ENCODE data around the gene FKBP10. TPM values are rescaled to one million over a fixed set of nuclear protein-coding genes. Genes with fewer than 3 reads are reported as not detected.
"Not testable (repeated sequence)": the region's sequence is repeated elsewhere in the genome, so short reads cannot be mapped to it uniquely, and the experiment has no call there.

Gene FKBP10
- total RNA-seq, 2 donors from 2014 or later, result 3.2 TPM

- Mint-ChIP-seq H3K4me1 (ENCODE audit: low read depth) (no peaks in the 10 kb centered on the region), H3K4me3 (no peak overlapping the region), H3K36me3 (ENCODE audit: insufficient read depth in 2 of 2) (peaks cover 0 to under 1% of the 10 kb centered on the region in 2 donors), H3K27me3 (ENCODE audit: low read depth) (no peaks in the 10 kb centered on the region), H3K27ac (no peak overlapping the region), H3K9me3 (no peaks in the 10 kb centered on the region)
- ATAC-seq (replicated peaks in 1 of 2), result no peak
- DNase-seq, result no peak
These were observed 10.8 kb downstream of the FKBP10 start for GRCh38 chr17:41823580-41823979.

- no peaks in the 10 kb centered on the region for H3K27me3 Mint-ChIP-seq (ENCODE audit: low read depth)
- H3K4me1 Mint-ChIP-seq (ENCODE audit: low read depth), result no peaks in the 10 kb centered on the region
- H3K4me3 Mint-ChIP-seq, result no peak overlapping the region
- no peaks in the 10 kb centered on the region for H3K9me3 Mint-ChIP-seq
- H3K27ac Mint-ChIP-seq, result no peak overlapping the region
- ATAC-seq (replicated peaks in 1 of 2) (no peak), DNase-seq (no peak)
- peaks cover 0 to 2% of the 10 kb centered on the region in 2 donors for H3K36me3 Mint-ChIP-seq (ENCODE audit: insufficient read depth in 2 of 2)
These were observed 11.3 kb downstream of the FKBP10 start for GRCh38 chr17:41824086-41824485.

GRCh38 chr17:41825175-41825845 is 12.5 kb downstream of the FKBP10 start:
- H3K36me3 Mint-ChIP-seq (ENCODE audit: insufficient read depth in 2 of 2), result peaks cover 1 to 4% of the 10 kb centered on the region in 2 donors
- ATAC-seq (replicated peaks in 1 of 2) (no peak), DNase-seq (no peak)
- H3K27me3 Mint-ChIP-seq (ENCODE audit: low read depth), result no peaks in the 10 kb centered on the region
- no peaks in the 10 kb centered on the region for H3K4me1 Mint-ChIP-seq (ENCODE audit: low read depth)
- no peaks in the 10 kb centered on the region for H3K9me3 Mint-ChIP-seq
- no peak overlapping the region for H3K27ac Mint-ChIP-seq
- no peak overlapping the region for H3K4me3 Mint-ChIP-seq

- H3K9me3 Mint-ChIP-seq; ATAC-seq (replicated peaks in 1 of 2); H3K27ac Mint-ChIP-seq; DNase-seq; H3K4me3 Mint-ChIP-seq; H3K36me3 Mint-ChIP-seq (ENCODE audit: insufficient read depth in 2 of 2); H3K27me3 Mint-ChIP-seq (ENCODE audit: low read depth); H3K4me1 Mint-ChIP-seq (ENCODE audit: low read depth): not testable (repeated sequence)
These were observed 17.2 kb downstream of the FKBP10 start for GRCh38 chr17:41829961-41830360.

GRCh38 chr17:41835214-41835799 is 22.5 kb downstream of the FKBP10 start:
- ATAC-seq (replicated peaks in 1 of 2), result no peak
- H3K9me3 Mint-ChIP-seq, result no peaks in the 10 kb centered on the region
- H3K4me3 Mint-ChIP-seq, result peak overlapping the region; percentile 81 to 86
- no peak for DNase-seq
- peaks cover 10% of the 10 kb centered on the region for H3K27me3 Mint-ChIP-seq (ENCODE audit: low read depth)
- peaks cover 0 to 1% of the 10 kb centered on the region in 2 donors for H3K36me3 Mint-ChIP-seq (ENCODE audit: insufficient read depth in 2 of 2)
- peaks cover 18% of the 10 kb centered on the region for H3K4me1 Mint-ChIP-seq (ENCODE audit: low read depth)
- no peak overlapping the region for H3K27ac Mint-ChIP-seq

- Mint-ChIP-seq H3K4me1 (ENCODE audit: low read depth) (peaks cover 18% of the 10 kb centered on the region), H3K9me3 (no peaks in the 10 kb centered on the region), H3K27me3 (ENCODE audit: low read depth) (peaks cover 10% of the 10 kb centered on the region), H3K4me3 (peak within 1 kb of the TSS; percentile 81 to 86), H3K27ac (no peak within 1 kb of the TSS), H3K36me3 (ENCODE audit: insufficient read depth in 2 of 2) (peaks cover 0 to 1% of the 10 kb centered on the region in 2 donors)
- peak; percentile 88 to 93 for ATAC-seq (replicated peaks in 1 of 2)
- DNase-seq, result peak; percentile 68 to 69
These were observed 23.2 kb downstream of the FKBP10 start, which contains the start of gene NT5C3B for GRCh38 chr17:41835800-41836549. NT5C3B (minus strand) TSS chr17:41836232; CDS start chr17:41836193, 39 bp downstream.

GRCh38 chr17:41836550-41837196 is 23.9 kb downstream of the FKBP10 start:
- Mint-ChIP-seq H3K36me3 (ENCODE audit: insufficient read depth in 2 of 2) (peaks cover 0 to 1% of the 10 kb centered on the region in 2 donors), H3K27me3 (ENCODE audit: low read depth) (peaks cover 10% of the 10 kb centered on the region), H3K9me3 (no peaks in the 10 kb centered on the region), H3K4me3 (peak overlapping the region; percentile 81 to 86), H3K27ac (no peak overlapping the region), H3K4me1 (ENCODE audit: low read depth) (peaks cover 18% of the 10 kb centered on the region)
- ATAC-seq (replicated peaks in 1 of 2) (no peak), DNase-seq (no peak)

- DNase-seq (no peak), ATAC-seq (replicated peaks in 1 of 2) (no peak)
- peaks cover 18% of the 10 kb centered on the region for H3K4me1 Mint-ChIP-seq (ENCODE audit: low read depth)
- H3K36me3 Mint-ChIP-seq (ENCODE audit: insufficient read depth in 2 of 2), result no peaks in the 10 kb centered on the region
- peaks cover 10% of the 10 kb centered on the region for H3K27me3 Mint-ChIP-seq (ENCODE audit: low read depth)
- no peaks in the 10 kb centered on the region for H3K9me3 Mint-ChIP-seq
- H3K4me3 Mint-ChIP-seq, result peak within 1 kb of the TSS; percentile 81 to 86
- H3K27ac Mint-ChIP-seq, result no peak within 1 kb of the TSS
These were observed 25.1 kb downstream of the FKBP10 start, which contains the start of gene KLHL10 for GRCh38 chr17:41837761-41838538. KLHL10 (plus strand) TSS chr17:41837825; CDS start chr17:41837933, 108 bp downstream.

GRCh38 chr17:41839448-41839847 is 26.6 kb downstream of the FKBP10 start:
- Mint-ChIP-seq H3K4me1 (ENCODE audit: low read depth) (peaks cover 17% of the 10 kb centered on the region), H3K27me3 (ENCODE audit: low read depth) (peaks cover 10% of the 10 kb centered on the region)
- ATAC-seq (replicated peaks in 1 of 2); H3K27ac Mint-ChIP-seq; DNase-seq; H3K36me3 Mint-ChIP-seq (ENCODE audit: insufficient read depth in 2 of 2); H3K4me3 Mint-ChIP-seq; H3K9me3 Mint-ChIP-seq: not testable (repeated sequence)

GRCh38 chr17:41840781-41841180 is 28.0 kb downstream of the FKBP10 start:
- H3K4me1 Mint-ChIP-seq (ENCODE audit: low read depth); H3K27ac Mint-ChIP-seq; H3K4me3 Mint-ChIP-seq; DNase-seq; H3K36me3 Mint-ChIP-seq (ENCODE audit: insufficient read depth in 2 of 2); H3K9me3 Mint-ChIP-seq; ATAC-seq (replicated peaks in 1 of 2): not testable (repeated sequence)
- H3K27me3 Mint-ChIP-seq (ENCODE audit: low read depth), result peaks cover 10% of the 10 kb centered on the region

- Mint-ChIP-seq H3K9me3 (no peaks in the 10 kb centered on the region), H3K36me3 (ENCODE audit: insufficient read depth in 2 of 2) (peaks cover 0 to 2% of the 10 kb centered on the region in 2 donors), H3K4me3 (no peak overlapping the region), H3K27me3 (ENCODE audit: low read depth) (no peaks in the 10 kb centered on the region), H3K27ac (no peak overlapping the region), H3K4me1 (ENCODE audit: low read depth) (peaks cover 11% of the 10 kb centered on the region)
- ATAC-seq (replicated peaks in 1 of 2), result no peak
- no peak for DNase-seq
These were observed 32.2 kb downstream of the FKBP10 start for GRCh38 chr17:41844971-41845370.

GRCh38 chr17:41848788-41849187 is 36.0 kb downstream of the FKBP10 start:
- Mint-ChIP-seq H3K9me3 (no peaks in the 10 kb centered on the region), H3K4me1 (ENCODE audit: low read depth) (peaks cover 41% of the 10 kb centered on the region), H3K27ac (no peak overlapping the region), H3K36me3 (ENCODE audit: insufficient read depth in 2 of 2) (peaks cover 2 to 5% of the 10 kb centered on the region in 2 donors), H3K4me3 (no peak overlapping the region), H3K27me3 (ENCODE audit: low read depth) (no peaks in the 10 kb centered on the region)
- ATAC-seq (replicated peaks in 1 of 2), result no peak
- no peak for DNase-seq

All from activated T-cell treated with anti-CD3 and anti-CD28 coated beads, Interleukin-2, amount 50 U/mL, for 72 hours (primary cell).